HG02938 (cell line): ENCODE data around the gene PCA3.

Experiments used
- ATAC-seq: cut with Tn5 transposase; IDR thresholded peaks from one replicate; pipeline ENCODE4 v1.9.1; 2021; ENCODE audit warnings: mild to moderate bottlenecking, moderate library complexity; ENCODE audit not compliant: unreplicated experiment

The PCA3 gene

DNA sequence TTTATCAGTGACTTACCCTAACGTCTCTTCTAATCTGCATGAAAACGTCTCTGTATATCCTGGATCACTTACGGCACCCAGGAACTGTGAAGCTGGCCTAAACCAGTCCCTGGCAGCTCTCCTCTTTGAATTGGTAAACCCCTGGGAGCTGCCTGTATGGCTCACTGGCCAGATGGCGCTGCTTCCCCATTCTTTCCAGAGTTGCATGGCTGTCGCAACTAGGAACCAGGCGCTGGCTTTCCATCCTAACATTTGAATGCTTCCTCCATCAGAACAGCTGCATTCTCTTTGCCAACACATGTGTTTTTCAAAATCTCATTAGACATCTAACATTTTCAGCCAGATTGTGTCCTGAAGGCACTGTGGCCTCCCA lies 8.0 kb upstream of the PCA3 start:
- ATAC-seq: no peak

DNA sequence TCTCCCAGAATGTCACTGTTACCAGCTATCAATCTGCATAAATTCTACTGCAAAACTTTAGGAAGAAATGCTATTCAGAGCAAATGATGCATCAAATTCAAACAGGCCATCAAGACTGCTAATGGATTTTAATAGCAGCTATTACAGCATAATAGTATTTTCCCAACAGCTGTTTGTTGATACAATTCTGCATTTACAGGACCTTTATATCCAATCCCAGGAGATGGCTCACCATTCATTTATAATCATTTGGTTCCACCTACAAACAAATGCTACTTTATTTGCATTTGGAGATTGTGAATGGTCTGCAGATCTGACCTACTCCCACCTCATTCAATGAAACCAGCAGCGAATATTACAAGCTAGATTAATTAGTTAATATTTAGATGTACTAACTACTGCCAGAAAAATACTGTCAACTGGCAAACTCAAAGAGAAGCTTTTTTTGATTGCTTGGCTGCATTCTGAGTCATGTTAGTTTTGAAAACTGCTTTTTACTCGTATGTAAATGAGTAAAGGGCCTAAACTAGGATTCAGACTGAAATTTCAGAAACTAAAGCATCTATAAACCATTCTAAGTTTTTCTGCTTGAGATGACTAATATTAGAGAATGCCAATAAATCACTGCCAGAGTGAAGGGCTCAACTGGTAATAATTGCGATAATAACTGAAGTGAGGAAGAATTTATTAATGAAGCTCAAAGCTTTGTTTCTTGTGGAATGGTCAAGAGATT lies 7.1 kb upstream of the PCA3 start:
- ATAC-seq: no peak

DNA sequence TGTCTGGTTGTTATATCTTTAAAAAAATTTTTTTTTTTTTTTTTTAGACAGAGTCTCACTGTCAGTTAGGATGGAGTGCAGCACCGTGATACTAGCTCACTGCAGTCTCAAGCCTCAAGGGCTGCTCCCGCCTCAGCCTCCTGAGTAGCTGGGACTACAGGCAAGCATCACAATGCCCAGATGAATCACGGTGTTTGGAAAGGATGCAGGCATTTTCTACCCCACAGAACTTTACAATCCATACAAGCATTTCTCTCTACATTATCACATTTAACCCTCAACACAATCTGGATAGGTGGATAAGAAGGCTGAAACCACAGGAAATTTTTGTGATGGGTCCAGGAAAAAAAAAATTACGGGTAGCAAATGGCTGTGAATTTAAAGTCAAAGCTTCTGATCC lies 5.8 kb upstream of the PCA3 start:
- ATAC-seq: no peak

DNA sequence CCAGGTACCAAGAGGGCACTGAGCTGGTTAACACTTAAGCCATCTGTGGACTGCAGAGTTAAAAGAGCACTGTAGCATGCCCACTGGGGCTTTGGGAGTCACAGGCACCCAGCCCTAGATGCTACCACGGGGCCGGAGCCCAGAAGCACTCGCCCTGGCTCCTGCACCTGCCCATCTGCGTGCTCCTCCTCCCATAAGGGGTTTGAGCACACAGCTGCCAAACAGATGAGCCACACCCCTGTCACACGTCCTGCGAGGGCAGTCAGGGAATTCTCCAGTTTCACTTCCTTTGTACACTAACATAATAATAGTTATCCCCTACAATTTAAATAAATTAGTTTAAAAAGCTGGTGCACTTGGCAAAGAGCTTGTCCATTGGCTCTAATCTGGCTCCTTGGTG lies 4.5 kb upstream of the PCA3 start:
- no peak for ATAC-seq

DNA sequence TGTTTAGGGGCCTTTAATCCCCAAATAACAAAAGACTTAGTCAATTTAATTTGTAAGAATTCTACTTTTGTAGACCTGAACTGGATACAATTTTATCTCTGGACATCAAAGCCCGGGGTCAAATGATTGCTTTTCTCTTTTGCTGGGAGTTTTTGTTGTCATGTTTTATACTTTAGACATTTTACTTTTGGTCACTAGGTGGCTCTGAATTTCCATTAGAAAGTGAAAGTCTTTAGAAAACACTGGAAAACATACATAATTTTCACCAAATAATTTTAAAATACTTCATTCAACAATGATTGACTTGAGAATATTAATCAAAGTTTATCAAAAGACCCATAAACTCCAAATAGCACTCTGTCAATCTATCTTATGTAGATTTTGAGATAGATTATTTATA lies 2.8 kb upstream of the PCA3 start:
- ATAC-seq: no peak

DNA sequence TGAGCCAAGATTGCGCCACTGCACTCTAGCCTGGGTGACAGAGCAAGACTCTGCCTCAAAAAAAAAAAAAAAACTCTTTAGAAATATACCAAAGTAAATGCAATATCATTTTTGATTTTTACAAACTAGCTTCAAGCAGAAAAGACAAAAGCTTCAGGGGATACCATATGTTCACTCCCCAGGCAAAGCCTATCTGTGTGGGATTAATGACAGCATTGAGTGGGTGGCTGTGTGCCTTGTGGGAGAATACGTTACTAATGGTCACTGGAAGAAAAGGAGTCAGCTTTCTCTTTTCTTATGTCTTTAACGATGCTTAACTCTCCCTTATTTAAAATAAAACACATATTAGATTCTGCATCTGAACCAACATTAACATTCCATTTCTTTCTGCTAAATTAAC lies 1.9 kb downstream of the PCA3 start:
- no peak for ATAC-seq

DNA sequence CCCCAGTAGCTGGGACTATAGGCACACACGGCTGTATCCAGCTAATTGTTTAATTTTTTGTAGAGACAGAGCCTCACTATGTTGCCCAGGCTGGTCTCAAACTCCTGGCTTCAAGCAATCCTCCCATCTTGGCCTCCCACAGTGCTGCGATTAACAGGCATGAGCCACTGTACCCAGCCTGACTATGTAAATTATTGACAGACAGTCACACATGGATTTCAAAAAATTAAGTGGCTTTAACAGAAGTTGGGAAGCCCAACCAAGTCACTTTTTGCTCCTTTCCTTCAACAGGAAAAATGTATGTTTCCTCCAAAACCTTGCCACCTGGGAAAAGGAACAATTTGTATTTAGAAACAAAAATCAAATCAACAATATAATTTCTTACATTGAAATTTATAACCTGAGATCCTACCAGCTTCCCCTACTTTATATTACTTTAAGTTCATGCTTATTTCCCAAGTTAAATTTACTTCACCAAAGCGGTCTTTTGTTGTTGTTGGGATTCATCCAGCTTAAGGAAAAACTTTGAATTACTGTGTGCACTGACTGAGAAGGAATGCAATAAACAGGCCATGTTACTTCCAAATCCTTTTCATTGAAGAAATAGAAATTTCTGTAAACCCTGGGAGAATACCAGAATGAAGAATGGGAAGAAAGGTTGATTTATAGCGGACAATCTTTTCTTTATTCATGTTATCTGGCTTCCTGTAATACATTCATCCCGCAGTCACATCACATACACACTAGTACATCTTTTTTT lies 8.6 kb downstream of the PCA3 start:
- no peak for ATAC-seq

DNA sequence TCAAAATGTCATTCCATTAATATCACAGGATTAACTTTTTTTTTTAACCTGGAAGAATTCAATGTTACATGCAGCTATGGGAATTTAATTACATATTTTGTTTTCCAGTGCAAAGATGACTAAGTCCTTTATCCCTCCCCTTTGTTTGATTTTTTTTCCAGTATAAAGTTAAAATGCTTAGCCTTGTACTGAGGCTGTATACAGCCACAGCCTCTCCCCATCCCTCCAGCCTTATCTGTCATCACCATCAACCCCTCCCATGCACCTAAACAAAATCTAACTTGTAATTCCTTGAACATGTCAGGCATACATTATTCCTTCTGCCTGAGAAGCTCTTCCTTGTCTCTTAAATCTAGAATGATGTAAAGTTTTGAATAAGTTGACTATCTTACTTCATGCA lies 20.6 kb downstream of the PCA3 start:
- ATAC-seq: no peak

DNA sequence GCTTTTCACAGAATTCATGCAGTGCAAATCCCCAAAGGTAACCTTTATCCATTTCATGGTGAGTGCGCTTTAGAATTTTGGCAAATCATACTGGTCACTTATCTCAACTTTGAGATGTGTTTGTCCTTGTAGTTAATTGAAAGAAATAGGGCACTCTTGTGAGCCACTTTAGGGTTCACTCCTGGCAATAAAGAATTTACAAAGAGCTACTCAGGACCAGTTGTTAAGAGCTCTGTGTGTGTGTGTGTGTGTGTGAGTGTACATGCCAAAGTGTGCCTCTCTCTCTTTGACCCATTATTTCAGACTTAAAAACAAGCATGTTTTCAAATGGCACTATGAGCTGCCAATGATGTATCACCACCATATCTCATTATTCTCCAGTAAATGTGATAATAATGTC lies 21.3 kb downstream of the PCA3 start:
- no peak for ATAC-seq

DNA sequence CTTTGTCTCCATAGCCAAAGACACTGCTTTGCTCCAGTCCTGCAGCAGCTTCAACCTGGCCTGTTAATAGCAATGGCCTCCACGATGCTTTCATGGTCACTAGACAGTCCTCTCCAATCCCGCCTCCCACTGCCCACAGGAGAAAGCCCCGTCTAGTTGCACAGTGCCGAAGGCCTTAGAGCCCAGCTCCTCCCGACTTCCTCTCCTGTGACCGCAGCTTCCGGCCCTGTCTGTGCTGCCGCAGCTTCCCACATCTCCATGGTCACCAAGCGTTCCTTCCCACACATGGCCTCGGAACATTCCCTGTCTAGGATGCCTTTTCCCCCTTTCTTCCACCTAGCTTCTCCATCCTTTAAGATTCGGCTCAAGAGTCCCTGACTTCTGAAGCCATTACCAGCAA lies 23.4 kb downstream of the PCA3 start:
- no peak for ATAC-seq

DNA sequence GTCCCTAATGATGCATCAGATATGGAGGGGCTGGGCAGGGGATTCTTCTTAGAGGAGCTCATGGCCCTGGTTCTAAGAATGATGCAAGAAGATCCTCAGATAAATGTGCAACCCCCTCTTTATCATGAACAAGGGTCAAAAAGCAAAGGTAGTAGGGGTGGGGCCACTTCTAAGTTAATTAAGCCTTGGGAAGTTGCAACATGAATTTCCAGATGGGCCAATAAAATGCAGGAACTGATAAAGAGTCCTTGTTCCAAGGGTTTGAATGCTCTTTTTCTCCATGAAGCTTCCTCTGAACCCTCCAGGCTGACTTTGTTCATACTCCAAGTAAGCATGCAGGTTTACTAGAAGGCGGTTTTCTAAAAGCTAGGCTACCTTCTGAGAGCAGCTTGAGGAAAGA lies 25.6 kb downstream of the PCA3 start:
- ATAC-seq: no peak

DNA sequence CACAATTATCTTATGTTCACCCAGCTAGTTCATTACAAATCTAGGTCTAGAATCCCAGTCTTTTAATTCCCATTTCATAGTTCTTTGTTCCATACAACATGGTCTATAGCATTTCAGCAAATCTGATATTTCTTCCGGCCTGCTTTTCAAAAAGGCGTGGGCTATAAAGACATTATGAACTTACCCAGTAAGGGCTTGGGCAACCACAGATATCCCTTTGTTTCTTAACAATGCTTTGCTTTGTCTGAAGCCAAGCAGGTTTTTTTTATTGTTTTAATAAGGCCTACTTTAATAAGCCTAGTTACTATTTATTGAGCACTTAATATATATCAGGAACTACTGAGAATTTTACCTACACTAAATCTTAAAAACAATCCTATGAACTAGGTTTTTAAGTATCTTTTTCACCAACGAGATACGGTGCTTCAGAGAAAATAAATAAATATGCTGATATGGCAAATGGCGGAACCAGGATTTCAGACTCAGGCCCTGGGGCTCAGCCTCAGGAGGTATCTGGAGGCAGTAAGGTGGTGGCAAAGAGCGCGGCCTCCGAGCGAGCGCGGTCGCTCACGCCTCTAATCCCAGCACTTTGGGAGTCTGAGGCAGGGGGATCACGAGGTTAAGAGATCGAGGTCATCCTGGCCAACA lies 29.7 kb downstream of the PCA3 start:
- ATAC-seq: no peak

DNA sequence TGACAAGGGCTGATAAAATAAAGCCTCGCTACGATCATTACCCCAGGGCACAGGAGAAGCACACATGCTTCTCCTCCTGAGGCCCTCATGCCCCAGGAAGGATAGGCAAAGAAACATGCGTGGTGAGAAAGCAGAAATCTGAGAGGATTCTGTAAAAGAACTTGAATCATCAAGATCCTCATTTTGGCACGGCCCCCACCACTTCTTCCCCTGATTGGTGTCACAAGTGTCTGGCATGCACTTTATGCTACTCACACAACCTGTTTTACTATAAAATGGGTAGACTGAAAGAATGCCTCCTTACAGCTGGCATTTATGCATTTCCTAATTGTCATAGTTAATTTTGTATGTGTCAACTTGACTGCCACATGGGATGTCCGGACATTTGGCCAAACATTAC lies 32.1 kb downstream of the PCA3 start:
- ATAC-seq: no peak

DNA sequence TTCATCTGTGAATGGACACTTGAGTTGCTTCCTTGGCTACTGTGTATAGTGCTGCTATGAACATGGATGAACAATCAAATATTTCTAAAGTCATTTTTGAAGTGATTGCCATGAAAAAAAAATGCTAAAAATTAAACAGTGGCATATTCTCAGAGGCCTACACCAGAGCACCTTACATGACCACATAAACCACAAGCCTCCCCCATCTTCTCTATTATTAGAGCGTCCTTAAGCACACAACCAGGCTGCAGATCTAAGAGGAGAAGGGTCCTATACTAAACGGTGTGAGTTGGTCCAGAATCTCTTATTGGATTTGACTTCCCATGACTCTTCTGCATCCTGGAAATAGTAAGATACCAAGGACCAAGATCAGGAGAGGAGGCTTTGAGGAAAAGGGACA lies 34.3 kb downstream of the PCA3 start:
- ATAC-seq: peak; percentile 51

DNA sequence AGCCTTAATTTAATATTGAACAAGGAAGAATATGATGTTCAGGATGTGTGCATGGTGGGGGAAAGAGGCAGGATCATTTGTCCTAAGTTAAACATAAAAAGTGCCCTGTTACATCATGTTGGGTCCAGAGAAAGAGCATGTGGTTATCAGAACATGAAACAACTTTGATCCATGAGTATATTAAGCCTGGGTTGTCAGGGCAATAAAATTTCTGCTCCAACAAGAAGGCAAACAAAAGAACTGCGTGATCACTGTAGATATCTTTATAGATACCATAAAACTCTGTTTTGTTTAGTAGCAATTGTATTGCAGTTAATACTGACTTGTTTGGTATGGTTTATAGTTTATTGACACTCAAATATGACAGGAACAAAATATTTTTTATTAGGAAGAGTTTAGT lies 35.2 kb downstream of the PCA3 start:
- no peak for ATAC-seq

DNA sequence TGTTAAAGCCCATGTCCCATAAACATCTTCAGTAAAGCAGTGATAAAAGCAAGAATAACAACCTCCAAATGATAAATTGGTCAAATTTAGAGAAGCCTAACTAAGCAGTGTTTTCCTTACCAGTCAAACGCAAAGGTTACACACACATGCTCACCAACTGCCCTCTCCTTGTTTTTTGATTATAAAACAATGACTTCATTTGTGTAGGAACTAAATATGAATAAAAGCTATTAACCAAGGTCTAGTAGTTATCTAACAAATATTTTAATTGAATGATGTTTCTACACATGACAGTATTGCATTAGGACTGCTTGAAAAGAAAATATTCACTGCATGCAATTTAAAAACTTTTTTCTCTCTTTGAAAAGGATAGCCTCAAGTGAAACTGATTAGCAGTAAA lies 36.7 kb downstream of the PCA3 start:
- no peak for ATAC-seq

DNA sequence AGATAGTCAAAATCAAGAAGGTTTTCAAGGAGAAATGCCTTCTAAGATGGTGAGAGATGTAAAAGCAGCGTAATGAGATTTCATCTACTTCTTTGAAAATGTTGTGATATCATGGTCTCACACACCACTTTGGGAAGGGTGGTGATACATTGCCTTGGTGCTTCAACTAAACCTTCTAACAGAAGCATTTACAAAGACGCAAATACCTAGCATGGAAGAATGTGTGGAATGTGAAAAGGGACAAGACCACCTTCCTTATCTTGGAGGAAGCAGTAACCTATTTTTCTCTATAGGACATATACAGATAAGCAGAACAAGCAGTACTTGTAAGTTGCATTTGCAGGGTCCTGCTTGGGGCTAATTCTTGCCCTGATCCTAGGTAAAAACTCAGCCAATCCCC lies 38.8 kb downstream of the PCA3 start:
- no peak for ATAC-seq

DNA sequence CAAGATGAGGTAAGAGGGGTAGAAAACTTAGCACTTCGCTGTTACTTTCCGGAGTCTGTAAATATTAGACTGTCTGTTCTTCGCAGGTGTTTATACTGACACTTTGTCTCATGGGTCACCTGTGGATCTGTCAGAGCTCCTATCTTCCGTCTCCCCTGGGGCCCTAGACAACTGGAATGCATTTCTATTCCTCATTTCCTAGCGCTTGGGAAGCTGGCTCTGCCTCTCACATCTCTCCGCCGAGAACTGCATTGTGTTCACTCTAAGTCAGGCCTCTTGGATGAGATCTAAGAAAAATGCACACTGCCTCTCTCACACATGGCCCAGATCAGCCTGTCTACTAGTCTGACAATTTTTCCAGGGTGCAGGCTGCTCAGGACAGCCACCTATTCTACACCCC lies 39.5 kb downstream of the PCA3 start:
- no peak for ATAC-seq

DNA sequence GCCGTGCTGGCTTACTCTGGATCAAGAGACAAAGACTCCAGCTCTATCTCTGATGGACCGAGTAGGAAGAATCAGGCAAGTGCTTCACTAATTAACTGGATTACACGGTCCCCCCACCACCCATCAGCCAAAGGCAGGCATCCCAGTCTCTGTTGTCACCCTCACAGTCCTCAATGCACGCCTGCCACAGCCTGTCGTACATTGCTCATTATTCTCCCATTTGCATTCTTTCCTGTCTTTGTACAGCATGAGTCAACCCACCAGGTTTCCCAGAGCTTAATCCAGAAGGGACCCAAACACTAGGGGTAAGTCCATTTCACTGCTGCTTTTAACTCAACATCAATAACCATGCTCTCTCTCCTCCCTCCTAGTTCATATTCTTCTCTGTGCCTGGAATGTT lies 44.4 kb downstream of the PCA3 start:
- ATAC-seq: no peak

DNA sequence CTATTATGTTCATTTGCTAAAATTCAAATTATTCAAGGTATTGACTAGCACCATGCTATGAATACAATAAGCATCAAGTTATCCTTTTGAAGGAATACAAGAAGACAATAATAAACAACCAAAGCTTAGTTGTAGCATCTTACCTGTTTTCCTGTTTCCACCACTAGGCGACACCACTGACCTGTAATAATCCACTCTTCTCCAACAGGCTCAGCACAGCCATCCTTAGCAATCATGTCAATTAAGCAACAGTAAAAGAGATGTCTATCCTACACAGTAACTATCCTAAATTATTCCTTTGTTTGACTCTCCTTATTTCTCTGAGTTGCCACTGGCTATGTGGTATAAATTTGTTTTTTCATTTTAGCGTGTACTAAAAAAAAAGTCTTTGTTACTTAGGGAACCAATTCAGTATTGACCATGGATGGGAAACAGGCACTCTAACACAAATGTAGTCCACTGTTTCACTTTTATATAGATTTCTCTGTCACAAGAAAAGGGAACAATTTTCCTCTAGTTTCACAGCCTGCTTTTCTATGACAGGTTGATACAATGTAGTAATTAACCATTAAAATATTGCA lies 46.2 kb downstream of the PCA3 start:
- ATAC-seq: peak; percentile 75

DNA sequence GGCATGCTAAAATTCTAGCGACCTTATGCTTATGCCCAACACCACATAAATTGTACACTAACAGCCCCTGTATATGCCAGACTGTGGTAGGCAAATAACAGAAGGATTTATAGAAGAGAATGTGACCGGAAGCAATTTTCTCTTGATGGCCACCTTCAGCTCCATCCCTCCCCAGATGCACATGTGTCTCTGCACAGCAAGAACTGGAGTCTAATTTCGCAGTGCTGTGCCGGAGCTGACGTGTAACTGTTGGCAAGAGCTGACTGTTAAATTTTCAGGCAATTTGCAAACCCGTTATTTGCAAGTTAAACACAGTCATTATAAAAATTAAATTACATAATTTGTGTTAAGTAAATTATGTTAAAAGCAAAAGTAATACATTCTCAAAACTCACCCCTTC lies 48.4 kb downstream of the PCA3 start:
- no peak for ATAC-seq

DNA sequence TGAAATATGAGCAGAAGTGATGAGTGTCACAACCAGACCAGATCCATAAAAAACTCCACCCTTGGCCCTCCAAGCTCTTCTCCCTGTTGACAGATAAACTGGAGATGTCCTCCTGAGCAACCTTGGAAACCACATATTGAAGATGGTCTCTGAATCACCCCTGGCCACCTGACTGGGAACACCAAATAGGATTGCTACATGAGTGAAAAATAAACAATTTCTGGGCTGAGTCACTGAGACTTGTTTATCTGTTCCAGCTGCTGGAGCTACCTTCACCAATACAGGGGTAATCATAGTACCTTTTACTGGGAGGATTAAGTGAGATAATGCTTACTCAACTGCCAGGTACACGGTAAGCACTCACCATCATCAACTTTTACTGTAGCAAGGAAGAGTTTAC lies 53.3 kb downstream of the PCA3 start:
- no peak for ATAC-seq
